K562 (cell line): Measurements from ENCODE around the gene SLC4A3. TPM values are rescaled to one million over a fixed set of nuclear protein-coding genes. Genes with fewer than 3 reads are reported as not detected.

Experiments
- AFF4 ChIP-seq: sonication (generic); formaldehyde crosslinking; IDR thresholded peaks from 2 replicates; pipeline ENCODE4 v1.8.0; 2023; ENCODE audit warnings: mild to moderate bottlenecking, missing genetic modification reagents
- ATF7 ChIP-seq: fragments of 450-650 bp; IDR thresholded peaks from 2 replicates; pipeline ENCODE4 v1.7.1; 2014; ENCODE audit warnings: mild to moderate bottlenecking, moderate library complexity
- CC2D1A ChIP-seq: fragments of 450-650 bp; IDR thresholded peaks from 2 replicates; pipeline ENCODE4 v1.6.1; 2017; ENCODE audit warnings: mild to moderate bottlenecking
- FOXA1 ChIP-seq: fragments of 450-650 bp; IDR thresholded peaks from 2 replicates; pipeline ENCODE4 v1.6.1; 2016; ENCODE audit warnings: mild to moderate bottlenecking, borderline replicate concordance
- GTF2B ChIP-seq: IDR thresholded peaks from 2 replicates; pipeline ENCODE4 v1.6.1; 2011; ENCODE audit not compliant: insufficient read length; ENCODE audit errors: extremely low read depth
- KLF13 ChIP-seq: fragments of 450-650 bp; IDR thresholded peaks from 2 replicates; pipeline ENCODE4 v1.6.1; 2016; ENCODE audit warnings: missing genetic modification characterization, low read depth, mild to moderate bottlenecking, missing compliant biosample characterization, moderate library complexity, borderline replicate concordance
- MBD2 ChIP-seq: sonication (generic); IDR thresholded peaks from 2 replicates; pipeline ENCODE4 v1.6.1; 2016; ENCODE audit warnings: low read depth, borderline replicate concordance
- NR2C1 ChIP-seq, 2 experiments: fragments of 450-650 bp; IDR thresholded peaks; 2 replicates each; pipeline ENCODE4 v1.6.1; 2017; ENCODE audit warnings: mild to moderate bottlenecking in 2 of 2, antibody characterized with exemption in 1 of 2, inconsistent platforms in 1 of 2, missing compliant biosample characterization in 1 of 2, missing genetic modification characterization in 1 of 2
- RERE ChIP-seq: sonication (generic); formaldehyde crosslinking; IDR thresholded peaks from 2 replicates; pipeline ENCODE4 v1.8.0; 2023; ENCODE audit warnings: missing genetic modification reagents, mild to moderate bottlenecking, borderline replicate concordance
- TBL1XR1 ChIP-seq, 2 experiments: IDR thresholded peaks; 2 replicates each; pipeline ENCODE4 v1.6.1; 2012; ENCODE audit warnings: improper control_type of control experiment in 2 of 2, low read length in 2 of 2, mild to moderate bottlenecking in 1 of 2
- ZBTB5 ChIP-seq: fragments of 450-650 bp; IDR thresholded peaks from 2 replicates; pipeline ENCODE4 v1.6.1; 2017; ENCODE audit warnings: antibody characterized with exemption
- ZNF121 ChIP-seq: sonication (generic); formaldehyde crosslinking; conservative IDR thresholded peaks from 2 replicates; pipeline ENCODE4 v1.8.0; 2022; ENCODE audit warnings: missing genetic modification reagents
- polyA plus RNA-seq, 8 experiments: library from polyadenylated mRNA; depleted of rRNA in 4 of 8; stranded (reverse) in 5 of 8; unstranded in 3 of 8; fragments of >200 nt; fragmentation: Nextera tagmentation in 2 of 8; fragmentation: Illumina TruSeq in 1 of 8; extraction: Ambion mirVana in 2 of 8; extraction: Trizol in 1 of 8; gene quantifications; 2 replicates each; pipeline versions ENCODE4 v1.2.1 to v1.2.3, GENCODE V29; 2011 to 2014; ENCODE audit warnings: inconsistent platforms in 1 of 8, missing spikeins in 1 of 8
- total RNA-seq, 7 experiments: library from RNA; depleted of rRNA in 6 of 7; stranded (reverse); fragments of >200 nt in 6 of 7; fragmentation: Illumina TruSeq in 2 of 7; extraction: Trizol in 2 of 7; gene quantifications; 2 replicates each; pipeline versions ENCODE4 v1.2.1 to v1.2.3, GENCODE V29; 2011 to 2021; ENCODE audit warnings: low replicate concordance in 1 of 7
- TF ChIP-seq, protein P1 (sequence below): fragments of 250-450 bp; sonication (Bioruptor Pico); IDR thresholded peaks from 2 replicates; pipeline ENCODE4 v1.8.0; 2022; ENCODE audit warnings: moderate library complexity, mild to moderate bottlenecking, inconsistent platforms

The SLC4A3 gene
- total and polyA plus RNA-seq, 9 of the 15 experiments (the other 6 are each of a cell fraction or from before 2014, with no cell fraction given) = 0.04 to 0.31 (median 0.16) TPM; not detected in 5

DNA sequence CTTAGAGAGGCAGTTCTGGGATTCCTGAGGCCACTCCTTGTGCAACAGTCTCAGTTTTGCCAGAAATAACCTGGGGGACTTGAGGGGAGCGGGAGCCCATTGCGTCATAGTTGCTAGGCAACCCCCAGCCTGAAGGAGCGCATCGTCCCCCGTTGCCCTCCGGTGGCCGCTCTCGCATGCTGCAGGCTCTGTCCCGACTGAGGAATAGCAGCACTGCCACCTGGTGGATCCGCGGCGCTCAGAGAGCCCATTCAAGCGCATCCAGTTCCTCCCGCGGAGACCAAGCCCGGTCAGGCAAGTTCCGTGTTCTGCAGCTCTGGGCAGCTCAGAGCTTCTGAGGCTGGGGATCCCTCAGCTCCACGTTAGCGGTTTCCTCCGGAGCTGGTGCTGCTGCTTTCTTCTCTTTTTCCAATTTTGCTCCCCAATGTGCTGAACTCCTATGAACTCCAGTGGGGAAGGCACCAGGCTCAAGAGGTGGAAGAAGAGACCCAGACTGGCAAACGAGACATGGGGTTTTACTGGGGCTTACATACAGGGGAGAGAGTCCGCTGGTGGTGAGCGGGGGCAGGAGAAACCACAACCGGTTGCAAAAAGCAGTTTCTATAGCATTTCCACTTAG lies 15.1 kb downstream of the SLC4A3 start (continued):
- no peak for TF ChIP-seq RERE (CRISPR knock-in tag)
- no peak for TF ChIP-seq MBD2
- TF ChIP-seq GTF2B = no peak
- TF ChIP-seq ATF7 = peak; percentile 92
- TF ChIP-seq TBL1XR1 (IDR thresholded peaks at IDR 0.05; ENCODE audit: low read length in 2 of 2) = no peak
- no peak for TF ChIP-seq ZBTB5
- TF ChIP-seq, protein P1, sequence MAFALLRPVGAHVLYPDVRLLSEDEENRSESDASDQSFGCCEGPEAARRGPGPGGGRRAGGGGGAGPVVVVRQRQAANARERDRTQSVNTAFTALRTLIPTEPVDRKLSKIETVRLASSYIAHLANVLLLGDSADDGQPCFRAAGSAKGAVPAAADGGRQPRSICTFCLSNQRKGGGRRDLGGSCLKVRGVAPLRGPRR (CRISPR knock-in tag) = no peak
- no peak for TF ChIP-seq FOXA1
- peak; percentile 64; the same call in 1 of the 2 replicates for TF ChIP-seq AFF4
- no peak for TF ChIP-seq NR2C1 (IDR thresholded peaks at IDR 0.05)
- no peak for TF ChIP-seq NR2C1 (tag; IDR thresholded peaks at IDR 0.05)
- peak; percentile 72; the same call in 1 of the 2 replicates for TF ChIP-seq CC2D1A
- TF ChIP-seq ZNF121 (CRISPR knock-in tag) = no peak
- TF ChIP-seq KLF13 (tag) = no peak
